ENCODE results near the gene ARHGAP26.

GRCh38 chr5:142959683-142960657 is 189.8 kb downstream of the ARHGAP26 start:
- TF ChIP-seq CTCF (IDR thresholded peaks at IDR 0.05) (no peak), POLR2A (IDR thresholded peaks at IDR 0.05) (no peak)
